Colonic mucosa (tissue), 4 donors: ENCODE results near the gene SLX1A. TPM values are rescaled to one million over a fixed set of nuclear protein-coding genes. Genes with fewer than 3 reads are reported as not detected.

Source experiments
- DNase-seq: peaks from one replicate; pipeline ENCODE4 v3.0.0-alpha.2; 2020
- H3K27ac ChIP-seq: fragments of 200-600 bp; one replicate; pipeline ENCODE4 v1.8.0; 2021
- H3K27me3 ChIP-seq: fragments of 200-600 bp; one replicate; pipeline ENCODE4 v1.8.0; 2021
- H3K36me3 ChIP-seq: fragments of 200-600 bp; one replicate; pipeline ENCODE4 v1.8.0; 2021
- H3K4me1 ChIP-seq: fragments of 200-600 bp; one replicate; pipeline ENCODE4 v1.8.0; 2021; ENCODE audit warnings: mild to moderate bottlenecking
- H3K4me3 ChIP-seq: fragments of 200-600 bp; one replicate; pipeline ENCODE4 v1.8.0; 2021
- H3K9ac ChIP-seq, 2 donors: one replicate each; pipeline ENCODE4 v1.7.0; 2013; ENCODE audit warnings: control low read depth in 2 of 2, low read depth in 2 of 2, low read length in 2 of 2
- H3K9me3 ChIP-seq: fragments of 200-600 bp; one replicate; pipeline ENCODE4 v1.8.0; 2021
- intact Hi-C: fragments of 100-400 bp; cut with DNase I; formaldehyde crosslinking; loops from one replicate; pipeline ENCODE4 v1.14.1; 2022
- total RNA-seq, 2 donors: library from RNA; stranded (reverse); fragmentation: NEBNext Ultra II Directional in 1 of 2; extraction: Animal tissue kit (Norgen Biotek cat#: 25700) in 1 of 2; gene quantifications; one replicate each; pipeline ENCODE4 v1.2.1, GENCODE V29; 2021
- TF ChIP-seq, protein P1 (sequence below): fragments of 200-600 bp; IDR thresholded peaks from one replicate; pipeline ENCODE4 v1.8.0; 2022; ENCODE audit warnings: antibody characterized with exemption, mild to moderate bottlenecking
- donor health status: healthy.
- donor health status: DM: no; HTN: no; CAD: no.
- donor health status: DM: no; HTN: no; CAD: no.

SLX1A gene
- total RNA-seq, 2 donors from 2014 or later = 70.2 to 114 TPM

DNA sequence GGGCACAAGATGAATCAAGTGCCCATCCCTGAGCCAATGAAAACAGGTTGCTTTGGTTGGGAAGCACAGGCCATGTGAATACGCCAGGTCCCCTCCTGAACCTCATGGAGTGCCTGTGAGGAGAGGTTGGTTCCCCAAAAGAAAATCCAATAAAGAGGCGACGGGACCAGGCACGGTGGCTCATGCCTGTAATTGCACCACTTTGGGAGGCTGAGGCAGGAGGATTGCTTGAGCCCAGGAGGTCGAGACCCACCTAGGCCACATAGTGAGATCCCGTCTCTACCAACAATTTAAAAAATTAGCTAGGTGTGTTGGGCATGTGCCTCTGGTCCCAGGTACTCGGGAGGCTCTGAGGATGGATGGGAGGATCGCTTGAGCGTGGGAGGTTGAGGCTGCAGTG is 13.7 kb upstream of the SLX1A start:
- intact Hi-C loops = no loop called here
- H3K27me3 ChIP-seq = no peaks in the 10 kb centered on the region
- no peak overlapping the region for H3K27ac ChIP-seq
- H3K36me3 ChIP-seq = no peaks in the 10 kb centered on the region
- peaks cover 5% of the 10 kb centered on the region for H3K4me1 ChIP-seq
- TF ChIP-seq, protein P1, sequence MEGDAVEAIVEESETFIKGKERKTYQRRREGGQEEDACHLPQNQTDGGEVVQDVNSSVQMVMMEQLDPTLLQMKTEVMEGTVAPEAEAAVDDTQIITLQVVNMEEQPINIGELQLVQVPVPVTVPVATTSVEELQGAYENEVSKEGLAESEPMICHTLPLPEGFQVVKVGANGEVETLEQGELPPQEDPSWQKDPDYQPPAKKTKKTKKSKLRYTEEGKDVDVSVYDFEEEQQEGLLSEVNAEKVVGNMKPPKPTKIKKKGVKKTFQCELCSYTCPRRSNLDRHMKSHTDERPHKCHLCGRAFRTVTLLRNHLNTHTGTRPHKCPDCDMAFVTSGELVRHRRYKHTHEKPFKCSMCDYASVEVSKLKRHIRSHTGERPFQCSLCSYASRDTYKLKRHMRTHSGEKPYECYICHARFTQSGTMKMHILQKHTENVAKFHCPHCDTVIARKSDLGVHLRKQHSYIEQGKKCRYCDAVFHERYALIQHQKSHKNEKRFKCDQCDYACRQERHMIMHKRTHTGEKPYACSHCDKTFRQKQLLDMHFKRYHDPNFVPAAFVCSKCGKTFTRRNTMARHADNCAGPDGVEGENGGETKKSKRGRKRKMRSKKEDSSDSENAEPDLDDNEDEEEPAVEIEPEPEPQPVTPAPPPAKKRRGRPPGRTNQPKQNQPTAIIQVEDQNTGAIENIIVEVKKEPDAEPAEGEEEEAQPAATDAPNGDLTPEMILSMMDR = no peak
- DNase-seq = no peak
- H3K9me3 ChIP-seq = no peaks in the 10 kb centered on the region
- no peak overlapping the region for H3K4me3 ChIP-seq
- H3K9ac ChIP-seq = no peak overlapping the region

DNA sequence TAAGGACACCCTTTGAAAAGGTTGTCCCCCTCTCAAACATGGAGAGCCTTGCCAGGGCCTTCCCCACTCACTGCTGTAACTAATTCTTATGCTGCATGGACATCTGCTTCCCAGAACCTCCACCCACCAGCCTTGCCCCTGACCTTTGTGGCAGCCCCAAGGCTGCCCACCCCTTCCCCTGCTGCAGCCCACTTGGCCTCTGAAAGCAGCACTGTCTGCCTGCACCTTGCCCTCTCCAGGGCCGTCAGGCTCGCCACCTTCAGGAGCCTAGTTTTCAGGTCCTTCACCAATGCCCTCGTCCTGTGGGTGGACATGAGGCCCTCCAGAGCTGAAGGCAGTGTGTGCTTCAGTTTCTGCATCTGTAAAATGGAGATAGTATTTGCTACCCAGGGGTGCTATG is 12.9 kb upstream of the SLX1A start:
- DNase-seq = no peak

DNA sequence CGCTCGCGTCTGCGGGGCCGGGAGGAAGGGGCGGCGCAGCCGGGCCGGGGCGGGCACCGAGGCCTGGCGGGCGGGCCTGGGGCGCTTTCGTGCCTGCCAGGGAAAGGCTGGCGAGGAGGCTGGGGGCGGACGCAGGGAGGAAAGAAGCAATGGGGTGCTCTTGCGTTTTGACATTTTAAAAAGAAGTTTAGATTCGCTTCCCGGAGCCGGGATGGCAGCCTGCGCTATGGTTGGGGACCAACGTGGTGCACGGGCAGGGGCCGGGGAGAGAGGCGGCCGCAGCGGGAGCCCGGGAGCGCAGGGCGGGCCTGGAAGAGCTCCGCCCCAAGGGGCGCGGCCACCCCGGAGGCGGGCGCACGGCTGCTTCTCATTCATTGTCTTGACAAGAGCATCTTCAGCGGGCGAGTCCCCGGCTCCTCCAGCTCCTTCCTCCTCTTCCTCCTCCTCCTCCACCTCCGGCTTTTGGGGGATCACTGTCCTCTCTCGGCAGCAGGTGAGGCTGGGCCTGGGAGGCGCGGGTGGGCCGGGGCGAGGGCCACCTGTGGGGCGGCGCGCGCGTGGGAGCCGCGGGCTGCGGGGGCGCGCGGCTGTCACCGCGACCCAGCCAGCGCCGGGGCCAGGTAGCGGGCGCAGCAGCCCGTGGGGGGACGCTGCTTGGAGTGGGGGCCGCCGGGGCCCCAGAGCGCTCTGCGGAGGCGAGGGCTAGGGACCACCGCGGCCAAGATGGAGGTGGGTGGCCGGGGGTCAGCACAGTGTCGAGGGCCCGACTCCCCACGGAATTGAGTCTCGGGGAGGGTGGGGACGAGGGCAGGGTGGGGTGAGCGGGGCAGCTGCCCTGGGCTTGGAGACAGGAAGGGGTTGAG is 10.2 kb upstream of the SLX1A start, which contains the start of gene CORO1A:
Gene CORO1A, plus strand, starts transcription at position 370 of the 863 bp plus-strand sequence. CDS start 1,608 bp downstream, outside the sequence.
- peaks cover 5% of the 10 kb centered on the region for H3K4me1 ChIP-seq
- no peaks in the 10 kb centered on the region for H3K27me3 ChIP-seq
- H3K9ac ChIP-seq = peak within 1 kb of the TSS; percentile 71 to 77
- peak; percentile 91 for DNase-seq
- peak within 1 kb of the TSS; percentile 34 for H3K4me3 ChIP-seq
- H3K36me3 ChIP-seq = no peaks in the 10 kb centered on the region
- H3K27ac ChIP-seq = peak within 1 kb of the TSS; percentile 73
- intact Hi-C loops = no loop called here
- H3K9me3 ChIP-seq = no peaks in the 10 kb centered on the region
- TF ChIP-seq, protein P1 = no peak

More for the DNA sequence above, 12.9 kb upstream of the SLX1A start:
- intact Hi-C loops = no loop called here
- TF ChIP-seq, protein P1 = no peak
- no peak overlapping the region for H3K9ac ChIP-seq
- H3K9me3 ChIP-seq = no peaks in the 10 kb centered on the region
- peaks cover 5% of the 10 kb centered on the region for H3K4me1 ChIP-seq
- H3K27ac ChIP-seq = no peak overlapping the region
- no peak overlapping the region for H3K4me3 ChIP-seq
- H3K36me3 ChIP-seq = no peaks in the 10 kb centered on the region
- no peaks in the 10 kb centered on the region for H3K27me3 ChIP-seq

DNA sequence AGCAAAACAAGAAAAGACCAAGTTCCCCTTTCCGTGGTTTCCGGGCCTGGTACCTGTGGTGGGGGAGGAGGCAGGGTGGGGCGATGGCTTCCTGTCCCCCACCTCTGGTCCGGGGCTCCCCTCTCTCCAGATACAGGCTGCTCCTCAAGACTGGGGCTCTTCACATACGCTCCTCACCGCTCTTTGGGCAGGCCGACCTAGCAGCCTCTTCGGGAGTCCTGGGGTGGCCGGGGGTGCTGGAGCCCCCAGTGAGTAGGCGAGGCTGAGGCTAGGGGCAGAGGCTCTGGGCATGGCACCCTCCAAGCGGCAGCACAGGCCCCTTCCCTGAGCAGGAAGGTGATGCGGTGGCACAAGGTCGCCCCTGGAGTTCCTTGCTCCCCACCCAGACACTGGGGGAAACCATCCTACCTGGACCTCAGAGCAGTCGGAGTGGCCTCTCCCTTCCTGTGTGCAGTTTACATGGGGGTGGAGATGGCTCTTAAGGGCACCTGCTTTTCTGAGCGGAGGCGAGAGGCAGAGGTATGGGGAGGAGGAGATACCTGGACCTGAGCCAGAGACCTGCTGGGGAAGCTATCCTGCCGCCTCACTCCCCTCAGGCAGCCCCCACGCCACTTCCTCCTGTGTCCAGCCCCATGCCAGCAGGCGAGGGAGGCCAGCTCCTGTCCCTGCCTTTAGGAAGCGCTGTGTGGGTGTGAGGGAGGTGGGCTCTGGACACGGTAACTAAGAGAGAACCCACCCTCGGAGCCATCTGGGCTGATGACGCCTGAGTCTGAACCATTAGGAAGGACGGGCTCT is 9.4 kb upstream of the SLX1A start:
- TF ChIP-seq, protein P1 = no peak
- Histone ChIP-seq H3K9ac (peak overlapping the region; percentile 48 to 68), H3K36me3 (no peaks in the 10 kb centered on the region), H3K4me1 (no peaks in the 10 kb centered on the region), H3K9me3 (no peaks in the 10 kb centered on the region), H3K4me3 (peak overlapping the region; percentile 34), H3K27me3 (no peaks in the 10 kb centered on the region), H3K27ac (peak overlapping the region; percentile 73)
- intact Hi-C loops = no loop called here
- peak; percentile 49 for DNase-seq

DNA sequence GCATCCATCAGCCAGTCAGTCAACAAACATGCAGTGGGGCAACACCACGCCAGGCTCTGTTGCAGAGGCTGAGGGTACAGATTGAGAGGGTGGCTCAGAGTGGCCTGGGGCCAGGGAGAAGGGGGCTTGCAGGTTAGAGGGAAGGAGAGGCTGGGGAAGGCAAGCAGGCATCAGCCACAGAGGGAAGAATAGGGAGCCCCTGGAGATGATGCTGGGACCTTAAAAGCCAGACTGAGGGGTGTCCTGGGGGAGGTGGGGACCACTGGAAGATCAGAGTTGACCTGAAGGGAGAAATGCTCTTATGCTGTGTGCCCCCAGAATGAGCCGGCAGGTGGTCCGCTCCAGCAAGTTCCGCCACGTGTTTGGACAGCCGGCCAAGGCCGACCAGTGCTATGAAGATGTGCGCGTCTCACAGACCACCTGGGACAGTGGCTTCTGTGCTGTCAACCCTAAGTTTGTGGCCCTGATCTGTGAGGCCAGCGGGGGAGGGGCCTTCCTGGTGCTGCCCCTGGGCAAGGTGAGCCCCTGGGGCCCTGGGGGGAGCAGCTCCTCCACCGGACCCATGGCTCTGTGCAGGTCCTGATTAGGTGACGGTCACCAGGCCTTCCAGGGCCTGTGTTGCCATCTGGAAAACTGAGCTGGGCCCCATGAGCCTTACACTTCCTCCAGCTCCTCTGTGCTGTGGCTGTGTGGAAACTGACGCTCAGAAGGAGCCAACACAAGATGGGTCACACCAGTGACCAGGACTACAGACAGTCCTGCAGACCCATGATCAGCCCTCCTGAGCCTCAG is 8.6 kb upstream of the SLX1A start:
- H3K4me1 ChIP-seq = no peaks in the 10 kb centered on the region
- H3K4me3 ChIP-seq = peak overlapping the region; percentile 34
- no peaks in the 10 kb centered on the region for H3K9me3 ChIP-seq
- peak overlapping the region; percentile 48 to 68 for H3K9ac ChIP-seq
- TF ChIP-seq, protein P1 = no peak
- intact Hi-C loops = no loop called here
- no peaks in the 10 kb centered on the region for H3K36me3 ChIP-seq
- H3K27me3 ChIP-seq = no peaks in the 10 kb centered on the region
- DNase-seq = no peak
- H3K27ac ChIP-seq = peak overlapping the region; percentile 73
